SU-DHL-6 (cell line): ENCODE data around the gene GSG1L2.

Source experiments
- H2AFZ ChIP-seq: fragments of 200-600 bp; sonication (generic); 2 replicates; pipeline ENCODE4 v1.6.1; 2014; ENCODE audit warnings: low read depth, mild to moderate bottlenecking, moderate library complexity, mixed read lengths, antibody characterized with exemption, low read length; ENCODE audit not compliant: severe bottlenecking
- H3F3A ChIP-seq: fragments of 200-600 bp; shearing (Covaris generic); 2 replicates; pipeline ENCODE4 v1.6.0; 2016; ENCODE audit warnings: antibody characterized with exemption, mild to moderate bottlenecking; ENCODE audit not compliant: insufficient read depth
- H3K27ac ChIP-seq: fragments of 200-600 bp; sonication (generic); 2 replicates; pipeline ENCODE4 v1.5.1; 2016; ENCODE audit warnings: low read depth, mild to moderate bottlenecking, low read length, moderate library complexity, mixed read lengths
- H3K27me3 ChIP-seq: fragments of 200-600 bp; sonication (generic), shearing (Covaris generic); 2 replicates; pipeline ENCODE4 v1.6.0; 2014; ENCODE audit warnings: mild to moderate bottlenecking, low read length
- H3K36me3 ChIP-seq: fragments of 200-600 bp; sonication (generic); 2 replicates; pipeline ENCODE4 v1.6.1; 2014; ENCODE audit warnings: mild to moderate bottlenecking, low read length, mixed read lengths
- H3K4me2 ChIP-seq: fragments of 300-600, 200-600 bp; shearing (Covaris generic), sonication (generic); 2 replicates; pipeline ENCODE4 v1.6.0; 2014; ENCODE audit warnings: low read length, low read depth, mild to moderate bottlenecking; ENCODE audit not compliant: poor library complexity, severe bottlenecking
- H3K4me3 ChIP-seq: fragments of 200-600 bp; sonication (generic); 2 replicates; pipeline ENCODE4 v1.5.1; 2014; ENCODE audit warnings: antibody characterized with exemption, low read length, mild to moderate bottlenecking, mixed read lengths; ENCODE audit not compliant: insufficient read depth, poor library complexity, severe bottlenecking
- H3K79me2 ChIP-seq: fragments of 200-600 bp; sonication (generic); 2 replicates; pipeline ENCODE4 v1.6.1; 2014; ENCODE audit warnings: mild to moderate bottlenecking, low read length, moderate library complexity; ENCODE audit not compliant: insufficient read depth
- H3K9ac ChIP-seq: fragments of 200-600 bp; sonication (generic); 2 replicates; pipeline ENCODE4 v1.7.0; 2014; ENCODE audit warnings: mild to moderate bottlenecking, low read length
- H3K9me2 ChIP-seq: fragments of 200-600 bp; sonication (generic); replicated peaks from 2 replicates; pipeline ENCODE4 v1.6.1; 2014; ENCODE audit warnings: low read length; ENCODE audit not compliant: insufficient read depth
- H3K9me3 ChIP-seq: fragments of 200-600 bp; sonication (generic); 2 replicates; pipeline ENCODE4 v1.6.1; 2014; ENCODE audit warnings: low read length, mixed read lengths; ENCODE audit not compliant: insufficient read depth
- H4K20me1 ChIP-seq: fragments of 200-600 bp; sonication (generic); 2 replicates; pipeline ENCODE4 v1.6.1; 2014; ENCODE audit warnings: low read depth, mild to moderate bottlenecking, antibody characterized with exemption, low read length, moderate library complexity, mixed read lengths
- CTCF ChIP-seq: fragments of 200-600 bp; sonication (generic); IDR thresholded peaks from one replicate; pipeline ENCODE4 v1.5.1; 2017; ENCODE audit warnings: antibody characterized with exemption, mild to moderate bottlenecking, low read length, moderate library complexity; ENCODE audit not compliant: insufficient read depth, poor library complexity, severe bottlenecking
- EZH2phosphoT487 ChIP-seq: fragments of 200-600 bp; sonication (generic), shearing (Covaris generic); conservative IDR thresholded peaks from 2 replicates; pipeline ENCODE4 v1.6.1; 2018; ENCODE audit warnings: mild to moderate bottlenecking, antibody characterized with exemption, low read length, moderate library complexity, mixed read lengths

GSG1L2 gene

GRCh38 chr17:9817086-9817485, 4.8 kb downstream of the GSG1L2 start:
- H3K27ac ChIP-seq, result no peak overlapping the region
- H2AFZ ChIP-seq, result no peak overlapping the region
- no peak for TF ChIP-seq EZH2phosphoT487
- TF ChIP-seq CTCF, result no peak
- H3K27me3 ChIP-seq, result no peaks in the 10 kb centered on the region
- H3K4me3 ChIP-seq, result no peak overlapping the region
- no peak overlapping the region for H3K9ac ChIP-seq
- H3K79me2 ChIP-seq, result no peaks in the 10 kb centered on the region
- H3F3A ChIP-seq, result no peaks in the 10 kb centered on the region
- no peaks in the 10 kb centered on the region for H3K36me3 ChIP-seq
- H3K9me3 ChIP-seq, result no peaks in the 10 kb centered on the region
- no peaks in the 10 kb centered on the region for H4K20me1 ChIP-seq
- no peak overlapping the region for H3K4me2 ChIP-seq
- H3K9me2 ChIP-seq, result no peaks in the 10 kb centered on the region

- H3K9me3 ChIP-seq, result no peaks in the 10 kb centered on the region
- H3K27me3 ChIP-seq, result no peaks in the 10 kb centered on the region
- no peaks in the 10 kb centered on the region for H3K36me3 ChIP-seq
- no peaks in the 10 kb centered on the region for H3K79me2 ChIP-seq
- no peaks in the 10 kb centered on the region for H3K9me2 ChIP-seq
- no peak overlapping the region for H3K27ac ChIP-seq
- no peaks in the 10 kb centered on the region for H4K20me1 ChIP-seq
- H3K4me2 ChIP-seq, result no peak overlapping the region
- no peak overlapping the region for H3K4me3 ChIP-seq
- H2AFZ ChIP-seq, result no peak overlapping the region
- H3K9ac ChIP-seq, result no peak overlapping the region
- H3F3A ChIP-seq, result no peaks in the 10 kb centered on the region
- no peak for TF ChIP-seq CTCF
- TF ChIP-seq EZH2phosphoT487, result no peak
Observed at GRCh38 chr17:9816472-9816871, 5.4 kb downstream of the GSG1L2 start.

DNA sequence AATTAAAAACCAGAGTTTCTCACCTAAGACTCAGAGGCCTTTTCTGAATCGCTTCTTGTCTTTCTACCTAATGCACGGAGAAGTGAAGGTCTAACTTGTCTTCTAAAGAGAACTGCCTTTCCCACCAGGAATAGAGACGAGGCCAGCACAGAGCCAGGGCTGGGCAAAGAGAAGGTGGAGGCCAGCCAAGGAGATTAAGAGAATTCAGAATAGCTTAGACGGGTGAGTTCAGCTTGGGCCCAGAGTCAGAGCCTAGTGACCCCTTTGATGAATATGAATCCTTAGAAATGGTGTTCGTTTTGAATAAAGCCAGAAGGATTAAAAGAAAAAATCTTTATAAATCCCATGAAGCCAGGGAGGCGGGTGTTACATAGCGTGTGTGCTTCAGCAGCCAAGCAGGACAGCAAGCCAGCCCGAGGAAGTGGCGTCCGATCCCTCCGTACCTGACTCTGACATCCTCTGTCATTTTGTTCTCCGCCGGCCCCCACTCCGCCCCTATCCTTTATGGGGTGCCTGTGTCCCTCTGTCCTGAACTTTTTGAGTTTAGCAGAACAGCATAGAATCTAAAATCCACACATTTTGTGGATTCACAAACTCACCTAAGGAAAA, 7.4 kb downstream of the GSG1L2 start:
- Histone ChIP-seq H4K20me1 (no peaks in the 10 kb centered on the region), H3K9me2 (no peaks in the 10 kb centered on the region), H3F3A (no peaks in the 10 kb centered on the region), H3K9ac (no peak overlapping the region), H3K4me3 (no peak overlapping the region), H3K9me3 (no peaks in the 10 kb centered on the region), H3K4me2 (no peak overlapping the region), H3K27me3 (no peaks in the 10 kb centered on the region), H3K27ac (no peak overlapping the region), H3K79me2 (no peaks in the 10 kb centered on the region), H3K36me3 (no peaks in the 10 kb centered on the region), H2AFZ (no peak overlapping the region)
- TF ChIP-seq CTCF (no peak), EZH2phosphoT487 (no peak)
